Neural progenitor cell (in vitro differentiated cells): ENCODE measurements around the gene FBF1.

Experiments
- EZH2 ChIP-seq: fragments of 200-600 bp; sonication (generic); IDR thresholded peaks from 2 replicates; pipeline ENCODE4 v1.6.1; 2017; ENCODE audit warnings: antibody characterized with exemption, mild to moderate bottlenecking, moderate library complexity
- TF ChIP-seq, protein P1 (sequence below): fragments of 200-600 bp; sonication (generic); IDR thresholded peaks from 2 replicates; pipeline ENCODE4 v1.5.1; 2017; ENCODE audit warnings: antibody characterized with exemption, mild to moderate bottlenecking

DNA sequence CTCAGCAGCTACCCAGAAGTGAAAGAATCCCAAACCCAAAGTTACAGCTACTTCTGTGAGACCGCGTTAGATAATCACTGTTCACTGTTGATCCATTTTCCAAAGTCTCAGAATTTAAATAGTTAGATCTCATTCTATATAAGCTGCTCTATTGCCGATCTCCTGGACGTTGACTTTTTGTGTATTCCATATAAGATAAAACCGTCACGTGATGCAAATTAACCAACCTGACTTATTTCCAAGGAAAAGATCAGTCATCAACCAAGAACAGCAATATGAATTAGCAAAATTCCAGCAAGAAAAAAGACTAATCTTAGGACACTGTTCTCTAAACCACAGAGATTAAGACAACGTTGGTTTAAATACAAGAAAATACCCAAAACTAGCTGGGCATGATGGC, 29.8 kb upstream of the FBF1 start:
- TF ChIP-seq, protein P1, sequence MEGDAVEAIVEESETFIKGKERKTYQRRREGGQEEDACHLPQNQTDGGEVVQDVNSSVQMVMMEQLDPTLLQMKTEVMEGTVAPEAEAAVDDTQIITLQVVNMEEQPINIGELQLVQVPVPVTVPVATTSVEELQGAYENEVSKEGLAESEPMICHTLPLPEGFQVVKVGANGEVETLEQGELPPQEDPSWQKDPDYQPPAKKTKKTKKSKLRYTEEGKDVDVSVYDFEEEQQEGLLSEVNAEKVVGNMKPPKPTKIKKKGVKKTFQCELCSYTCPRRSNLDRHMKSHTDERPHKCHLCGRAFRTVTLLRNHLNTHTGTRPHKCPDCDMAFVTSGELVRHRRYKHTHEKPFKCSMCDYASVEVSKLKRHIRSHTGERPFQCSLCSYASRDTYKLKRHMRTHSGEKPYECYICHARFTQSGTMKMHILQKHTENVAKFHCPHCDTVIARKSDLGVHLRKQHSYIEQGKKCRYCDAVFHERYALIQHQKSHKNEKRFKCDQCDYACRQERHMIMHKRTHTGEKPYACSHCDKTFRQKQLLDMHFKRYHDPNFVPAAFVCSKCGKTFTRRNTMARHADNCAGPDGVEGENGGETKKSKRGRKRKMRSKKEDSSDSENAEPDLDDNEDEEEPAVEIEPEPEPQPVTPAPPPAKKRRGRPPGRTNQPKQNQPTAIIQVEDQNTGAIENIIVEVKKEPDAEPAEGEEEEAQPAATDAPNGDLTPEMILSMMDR, result no peak
- TF ChIP-seq EZH2, result no peak
